ENCODE data around the gene BBX.

DNA sequence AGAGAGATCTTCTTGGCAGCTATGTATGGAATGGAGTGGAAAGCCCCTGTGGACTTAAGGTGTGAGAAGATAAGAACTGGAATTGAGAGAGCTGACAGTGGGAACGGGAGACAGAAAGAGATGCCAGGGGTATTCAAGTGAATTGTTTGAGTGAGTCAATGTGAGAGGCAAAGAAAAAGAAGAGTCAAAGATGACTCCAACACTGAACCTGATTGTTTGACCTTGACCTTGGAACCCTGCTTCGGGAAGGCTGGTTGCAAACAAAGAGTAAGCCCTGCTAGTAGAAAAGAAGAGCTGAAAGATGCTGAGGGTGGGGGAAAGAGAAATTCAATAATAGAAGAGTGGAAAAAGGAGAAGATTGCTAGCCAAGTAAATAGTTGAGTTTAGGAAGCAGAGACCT lies 238.6 kb downstream of the BBX start:
- TF ChIP-seq, protein P1, sequence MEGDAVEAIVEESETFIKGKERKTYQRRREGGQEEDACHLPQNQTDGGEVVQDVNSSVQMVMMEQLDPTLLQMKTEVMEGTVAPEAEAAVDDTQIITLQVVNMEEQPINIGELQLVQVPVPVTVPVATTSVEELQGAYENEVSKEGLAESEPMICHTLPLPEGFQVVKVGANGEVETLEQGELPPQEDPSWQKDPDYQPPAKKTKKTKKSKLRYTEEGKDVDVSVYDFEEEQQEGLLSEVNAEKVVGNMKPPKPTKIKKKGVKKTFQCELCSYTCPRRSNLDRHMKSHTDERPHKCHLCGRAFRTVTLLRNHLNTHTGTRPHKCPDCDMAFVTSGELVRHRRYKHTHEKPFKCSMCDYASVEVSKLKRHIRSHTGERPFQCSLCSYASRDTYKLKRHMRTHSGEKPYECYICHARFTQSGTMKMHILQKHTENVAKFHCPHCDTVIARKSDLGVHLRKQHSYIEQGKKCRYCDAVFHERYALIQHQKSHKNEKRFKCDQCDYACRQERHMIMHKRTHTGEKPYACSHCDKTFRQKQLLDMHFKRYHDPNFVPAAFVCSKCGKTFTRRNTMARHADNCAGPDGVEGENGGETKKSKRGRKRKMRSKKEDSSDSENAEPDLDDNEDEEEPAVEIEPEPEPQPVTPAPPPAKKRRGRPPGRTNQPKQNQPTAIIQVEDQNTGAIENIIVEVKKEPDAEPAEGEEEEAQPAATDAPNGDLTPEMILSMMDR (conservative IDR thresholded peaks at IDR 0.05; ENCODE audit: low read depth, low read length): no peak
- no peak for TF ChIP-seq EZH2phosphoT487 (IDR thresholded peaks at IDR 0.05; ENCODE audit: borderline replicate concordance, low read length)
